HG03460 (cell line): Measurements from ENCODE around the gene BBS2.

Experiments used
- ATAC-seq: cut with Tn5 transposase; IDR thresholded peaks from one replicate; pipeline ENCODE4 v1.9.1; 2021; ENCODE audit not compliant: unreplicated experiment

BBS2 gene, protein sequence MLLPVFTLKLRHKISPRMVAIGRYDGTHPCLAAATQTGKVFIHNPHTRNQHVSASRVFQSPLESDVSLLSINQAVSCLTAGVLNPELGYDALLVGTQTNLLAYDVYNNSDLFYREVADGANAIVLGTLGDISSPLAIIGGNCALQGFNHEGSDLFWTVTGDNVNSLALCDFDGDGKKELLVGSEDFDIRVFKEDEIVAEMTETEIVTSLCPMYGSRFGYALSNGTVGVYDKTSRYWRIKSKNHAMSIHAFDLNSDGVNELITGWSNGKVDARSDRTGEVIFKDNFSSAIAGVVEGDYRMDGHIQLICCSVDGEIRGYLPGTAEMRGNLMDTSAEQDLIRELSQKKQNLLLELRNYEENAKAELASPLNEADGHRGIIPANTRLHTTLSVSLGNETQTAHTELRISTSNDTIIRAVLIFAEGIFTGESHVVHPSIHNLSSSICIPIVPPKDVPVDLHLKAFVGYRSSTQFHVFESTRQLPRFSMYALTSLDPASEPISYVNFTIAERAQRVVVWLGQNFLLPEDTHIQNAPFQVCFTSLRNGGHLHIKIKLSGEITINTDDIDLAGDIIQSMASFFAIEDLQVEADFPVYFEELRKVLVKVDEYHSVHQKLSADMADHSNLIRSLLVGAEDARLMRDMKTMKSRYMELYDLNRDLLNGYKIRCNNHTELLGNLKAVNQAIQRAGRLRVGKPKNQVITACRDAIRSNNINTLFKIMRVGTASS

DNA sequence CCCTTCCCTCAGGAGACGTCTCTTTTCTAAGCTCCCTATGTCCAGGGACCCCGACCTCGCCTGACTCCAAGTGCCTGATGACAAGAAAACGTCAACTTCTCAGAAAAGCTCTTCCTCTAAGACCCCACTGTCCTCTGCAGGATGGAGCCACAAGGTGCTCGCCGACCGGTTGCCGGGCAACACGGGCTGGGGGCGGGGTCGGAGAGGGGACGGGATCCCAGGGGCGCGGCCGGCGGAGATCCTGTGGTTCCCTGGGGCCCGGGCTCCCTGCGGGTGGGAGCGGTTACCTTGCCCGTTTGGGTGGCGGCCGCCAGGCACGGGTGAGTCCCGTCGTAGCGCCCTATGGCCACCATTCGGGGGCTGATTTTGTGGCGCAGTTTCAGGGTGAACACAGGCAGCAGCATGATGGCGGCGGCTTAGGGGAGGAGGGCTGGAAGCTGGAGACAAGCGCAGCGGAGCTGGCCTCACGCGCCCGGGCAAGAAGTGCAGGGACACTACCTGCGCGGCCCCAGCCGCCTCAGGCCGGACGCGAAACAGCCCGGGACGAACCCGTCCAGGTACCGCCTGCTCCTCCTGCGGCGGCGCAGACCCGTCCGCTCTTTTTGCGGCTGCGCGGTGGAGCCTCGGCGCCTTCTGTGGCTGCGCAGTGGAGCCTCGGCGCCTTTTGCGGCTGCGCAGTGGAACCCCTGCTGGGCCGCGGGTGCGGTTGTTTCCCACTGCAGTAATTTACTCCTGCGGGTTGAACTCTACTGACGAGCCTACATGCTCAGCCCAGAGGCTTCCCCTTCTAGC lies at the start of gene BBS2:
Gene BBS2, minus strand, starts transcription at position 566 of the 792 bp plus-strand sequence. Its CDS starts 162 bp downstream, at position 404.
- peak; percentile 74 for ATAC-seq

DNA sequence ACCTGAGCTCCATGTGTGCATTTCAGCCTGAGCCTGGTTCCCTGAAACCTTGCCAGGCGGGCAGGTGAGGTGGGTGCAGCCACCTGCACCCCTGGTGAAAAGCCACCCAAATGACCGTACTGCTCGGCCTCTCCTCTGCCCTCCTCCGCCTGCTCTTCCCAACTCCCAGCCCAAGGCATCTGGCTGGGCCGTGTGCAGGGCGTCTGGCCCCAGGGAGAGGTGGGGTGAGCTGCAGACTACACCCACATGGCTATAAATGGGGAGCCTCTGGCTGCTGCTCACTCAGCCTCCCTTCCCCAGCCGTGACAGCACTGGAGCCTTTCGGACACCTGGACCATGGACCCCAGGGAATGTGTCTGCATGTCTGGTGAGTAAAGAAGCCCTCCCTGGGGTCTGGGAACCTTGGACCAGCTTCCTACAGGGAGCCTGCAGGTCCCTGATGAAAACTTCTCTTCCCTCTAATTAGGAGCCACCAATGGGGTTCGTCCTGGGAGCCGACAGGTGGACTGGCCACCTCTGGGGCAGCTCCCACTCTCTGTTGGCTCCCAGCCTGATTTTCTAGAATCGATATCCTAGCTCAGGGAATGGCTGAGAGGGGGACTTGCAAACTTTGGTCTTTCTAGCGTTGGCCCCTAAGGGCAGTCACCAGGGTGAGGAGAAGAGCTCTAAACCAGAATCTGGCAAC lies 45.1 kb upstream of the BBS2 start, which contains the start of gene MT4:
Gene MT4, plus strand, starts transcription at position 281 of the 685 bp plus-strand sequence. Its CDS starts 56 bp downstream, at position 337.
- no peak for ATAC-seq

DNA sequence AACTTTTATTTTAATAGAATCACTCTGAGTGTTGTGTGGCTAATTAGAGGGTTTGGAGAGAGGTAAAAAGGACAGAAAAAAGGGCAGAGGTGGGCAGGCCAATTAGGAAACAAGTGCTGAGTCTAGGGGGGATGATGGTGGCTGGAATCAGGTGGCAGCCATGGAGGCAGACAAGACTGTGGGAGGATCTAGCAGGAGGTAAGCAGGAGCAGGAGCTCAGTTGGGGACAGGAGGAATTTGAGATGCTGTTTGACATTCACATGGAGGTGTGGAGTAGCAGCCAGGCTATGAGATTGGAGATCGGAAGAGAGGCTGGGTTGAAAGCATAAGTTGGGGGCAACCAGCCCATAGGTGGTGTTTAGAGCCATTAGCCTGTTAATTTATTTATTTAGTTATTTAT lies 41.3 kb upstream of the BBS2 start:
- no peak for ATAC-seq

- ATAC-seq = no peak
These were observed 40.6 kb upstream of the BBS2 start for GRCh38 chr16:56560447-56560846.

- no peak for ATAC-seq
These were observed 39.3 kb upstream of the BBS2 start for GRCh38 chr16:56559109-56559508.

DNA sequence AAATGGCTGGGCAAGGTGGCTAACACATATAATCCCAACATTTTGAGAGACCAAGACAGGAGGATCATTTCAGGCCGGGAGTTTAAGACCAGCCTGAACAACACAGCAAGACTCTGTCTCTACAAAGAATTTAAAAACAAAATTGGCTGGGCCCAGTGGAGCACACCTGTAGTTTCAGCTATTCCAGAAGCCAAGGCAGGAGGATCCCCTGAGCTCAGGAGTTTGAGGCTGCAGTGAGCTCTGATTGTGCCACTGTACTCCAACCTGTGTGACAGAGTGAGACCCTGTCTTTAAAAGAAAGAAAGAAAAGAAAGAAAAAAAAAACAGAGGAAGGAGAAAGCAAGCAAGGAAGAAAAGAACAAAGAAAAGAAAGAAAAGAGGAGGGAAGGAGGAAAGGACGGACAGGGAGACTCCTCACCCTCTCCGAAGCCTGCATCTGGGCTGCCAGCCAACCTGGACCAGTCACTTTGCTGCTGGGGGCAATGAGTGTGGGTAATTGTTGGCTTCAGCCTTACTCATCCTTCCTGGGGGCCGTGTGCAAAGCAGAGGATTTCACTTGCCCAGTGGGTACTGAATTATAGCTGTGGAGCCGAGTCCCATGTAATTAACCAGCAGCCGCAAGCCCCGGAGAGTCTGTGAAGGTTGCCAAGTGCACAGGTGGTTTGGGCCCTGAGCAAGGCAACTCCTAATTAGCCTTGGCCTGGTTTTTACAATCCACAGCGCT lies 38.4 kb upstream of the BBS2 start:
- ATAC-seq = no peak

- ATAC-seq = no peak
These were observed 34.6 kb upstream of the BBS2 start for GRCh38 chr16:56554441-56554840.

GRCh38 chr16:56551796-56552738 lies 32.2 kb upstream of the BBS2 start:
- no peak for ATAC-seq

DNA sequence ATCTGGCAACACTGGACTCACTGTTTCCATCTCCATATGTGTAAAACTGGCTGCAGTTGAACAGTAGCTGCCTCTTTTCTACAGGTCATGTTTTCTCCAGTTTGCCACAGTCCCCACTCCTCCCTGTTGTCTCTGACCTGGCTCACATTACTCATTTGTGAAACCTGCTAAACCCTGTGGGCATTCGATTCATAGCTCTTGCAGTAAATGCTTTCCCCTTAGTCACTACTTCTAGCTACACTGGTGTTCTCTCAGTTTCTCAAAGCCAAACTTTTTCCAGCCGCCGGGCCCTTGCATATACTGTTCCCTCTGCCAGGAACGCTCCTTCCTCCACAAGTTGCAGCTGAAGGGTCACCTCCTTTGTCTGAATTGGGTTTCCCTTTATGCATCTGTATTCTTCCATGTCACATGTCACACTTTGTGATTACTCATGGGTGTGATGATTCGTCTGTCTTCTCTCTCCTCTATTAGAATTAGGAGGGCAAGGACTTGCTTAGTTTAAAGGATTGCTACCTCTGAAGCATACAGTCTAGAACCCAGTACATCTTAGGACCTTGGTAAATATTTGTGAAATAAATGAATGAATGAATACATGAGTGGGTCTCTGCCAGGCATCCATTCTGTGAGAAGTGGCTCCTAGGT lies 30.0 kb upstream of the BBS2 start:
- ATAC-seq = no peak

GRCh38 chr16:56549161-56549560 lies 29.3 kb upstream of the BBS2 start:
- no peak for ATAC-seq

DNA sequence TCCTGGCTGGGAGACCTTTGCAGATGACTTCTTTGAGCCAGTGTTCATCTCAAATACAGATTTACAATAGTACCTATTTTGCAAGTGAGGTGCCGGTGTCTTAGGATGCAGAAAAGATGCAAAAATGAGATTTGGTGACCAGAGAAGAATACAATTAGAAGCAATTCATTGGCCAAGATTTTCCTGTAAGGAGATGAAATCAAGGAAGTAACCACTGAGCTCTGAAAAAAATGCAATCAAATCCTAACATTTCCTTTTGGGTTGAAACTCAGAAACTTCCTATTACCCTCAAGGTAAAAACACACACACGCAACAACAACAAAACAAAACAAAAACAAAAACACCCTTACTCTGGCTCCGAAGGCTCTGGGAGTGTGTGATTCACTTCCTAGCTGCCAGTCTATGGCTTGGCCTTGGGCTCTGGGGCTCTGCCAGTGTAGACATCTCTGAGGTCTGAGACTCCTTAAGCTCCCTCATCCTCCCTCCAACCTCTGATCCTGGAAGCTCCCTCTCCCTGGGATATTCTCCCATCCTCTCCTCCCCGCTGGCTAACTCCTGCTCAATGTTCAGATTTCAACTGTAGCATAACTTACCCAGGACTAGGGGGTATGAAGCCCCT lies 28.2 kb upstream of the BBS2 start:
- ATAC-seq = no peak

DNA sequence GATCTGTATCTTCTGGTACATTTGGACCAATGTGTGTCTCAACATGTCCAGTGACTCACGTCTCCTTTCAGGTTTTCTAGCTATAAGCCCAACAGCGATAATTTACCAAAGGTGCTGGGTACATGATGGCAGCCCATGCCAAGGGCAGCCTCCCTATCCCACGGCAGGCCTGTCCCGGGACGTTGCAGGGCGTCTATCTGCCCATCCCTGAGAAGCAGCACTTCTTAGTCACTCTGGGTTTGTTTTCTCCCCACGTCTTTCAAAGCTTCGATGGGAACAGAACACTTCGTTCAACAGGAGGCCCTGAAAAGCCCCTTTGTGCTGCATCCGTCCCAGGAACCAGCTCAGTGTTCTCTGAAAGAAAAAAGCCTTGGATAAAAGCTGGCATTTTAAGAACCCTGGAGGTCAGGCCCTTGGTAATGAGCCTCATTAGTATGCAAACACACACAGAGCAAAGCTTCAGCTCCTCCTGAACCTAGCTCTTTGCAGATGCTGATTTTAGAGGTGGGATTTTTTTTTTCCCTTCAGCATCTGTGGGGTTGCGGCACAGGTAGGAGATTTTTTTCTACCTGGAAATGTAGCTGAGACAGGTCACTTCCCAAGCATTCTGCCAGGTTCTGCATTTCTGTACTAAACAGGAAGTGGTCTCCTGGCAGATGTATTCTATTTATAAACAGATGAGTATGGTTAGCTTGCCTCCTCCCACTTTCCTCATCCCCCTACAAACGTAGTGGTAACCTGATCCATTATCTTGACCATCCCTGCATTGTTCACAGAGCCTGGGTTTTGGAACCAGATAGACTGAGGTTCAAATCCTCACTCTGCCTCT lies 27.5 kb upstream of the BBS2 start:
- ATAC-seq = no peak

- no peak for ATAC-seq
These were observed 22.2 kb upstream of the BBS2 start for GRCh38 chr16:56542039-56542438.

DNA sequence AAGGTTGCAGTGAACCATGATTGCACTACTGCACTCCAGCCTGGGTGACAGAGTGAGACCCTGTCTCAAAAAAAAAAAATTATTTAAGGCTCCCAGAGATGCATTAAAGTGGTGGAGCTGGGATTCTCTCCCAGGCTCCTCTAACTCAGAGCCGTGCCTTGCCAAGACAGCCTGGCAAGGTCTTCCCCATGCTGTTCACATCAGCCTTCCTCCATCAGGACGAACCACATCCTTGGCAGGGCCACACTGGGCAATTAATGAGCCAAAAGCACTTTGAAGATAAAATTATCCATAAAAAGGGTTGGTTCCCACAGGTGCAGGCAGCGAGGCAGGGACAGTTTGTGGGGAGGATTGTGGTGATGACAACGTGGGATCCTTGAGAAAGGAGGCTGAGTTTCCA lies 19.8 kb upstream of the BBS2 start:
- ATAC-seq = no peak

DNA sequence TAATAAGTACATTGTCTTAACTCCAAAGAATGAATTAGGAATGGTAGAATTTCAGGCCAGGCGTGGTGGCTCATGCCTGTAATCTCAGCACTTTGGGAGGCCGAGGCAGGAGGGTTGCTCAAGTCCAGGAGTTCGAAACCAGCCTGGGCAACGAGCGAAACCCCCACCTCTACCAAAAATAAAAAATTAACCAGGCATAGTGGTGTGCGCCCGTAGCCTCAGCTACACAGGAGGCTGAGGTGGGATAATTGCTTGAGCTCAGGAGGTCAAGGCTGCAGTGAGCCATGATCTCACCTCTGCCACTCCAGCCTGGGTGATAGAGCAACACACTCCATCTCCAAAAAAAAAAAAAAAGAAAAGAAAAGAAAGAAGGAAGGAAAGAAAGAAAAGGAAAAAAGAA lies 18.5 kb upstream of the BBS2 start:
- no peak for ATAC-seq

DNA sequence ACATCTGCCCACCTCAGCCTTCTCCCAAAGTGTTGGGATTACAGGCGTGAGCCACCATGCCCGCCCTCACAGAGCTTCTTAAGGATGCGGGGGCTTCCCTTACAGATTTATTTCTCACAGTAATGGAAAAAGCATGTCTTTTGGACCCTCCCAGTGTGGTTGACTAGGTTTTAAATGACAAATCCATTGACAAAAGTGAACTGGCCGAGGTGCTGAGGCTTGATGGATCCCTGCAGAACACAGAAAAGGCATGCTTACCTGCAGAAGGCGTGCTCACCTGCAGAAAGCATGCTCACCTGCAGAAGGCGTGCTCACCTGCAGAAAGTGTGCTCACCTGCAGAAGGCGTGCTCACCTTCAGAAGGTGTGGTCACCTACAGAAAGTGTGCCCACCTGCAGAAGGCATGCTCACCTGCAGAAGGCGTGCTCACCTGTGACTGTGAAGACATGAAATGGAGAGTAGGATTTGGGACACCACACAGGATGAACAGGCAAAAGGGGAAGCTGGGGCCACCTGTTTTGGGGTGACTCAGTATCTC lies 15.1 kb upstream of the BBS2 start:
- no peak for ATAC-seq

DNA sequence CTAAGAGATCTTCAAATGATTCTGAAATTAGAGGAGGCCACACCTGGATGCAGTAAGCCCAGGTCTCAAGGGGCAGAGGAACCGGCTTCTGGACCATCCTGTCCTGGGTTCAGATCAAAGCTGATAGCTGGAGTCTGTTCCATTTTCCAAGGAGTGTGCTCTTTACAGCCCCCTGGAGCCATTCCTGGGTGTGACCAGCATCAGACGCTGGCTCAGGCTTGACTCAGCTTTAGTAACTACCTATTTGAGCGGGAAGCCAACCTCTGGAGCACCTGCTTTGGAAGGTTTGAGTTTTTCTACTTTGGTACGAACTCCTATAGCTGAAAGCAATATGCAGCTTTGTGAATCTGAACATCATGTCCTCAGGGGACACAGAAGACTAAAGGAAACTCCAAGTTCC lies 12.9 kb upstream of the BBS2 start:
- no peak for ATAC-seq
